Astrocyte (in vitro differentiated cells and primary cell): Measurements from ENCODE around the gene SLC22A5. TPM values are rescaled to one million over a fixed set of nuclear protein-coding genes. Genes with fewer than 3 reads are reported as not detected.

Experiments used
- DNase-seq: peaks from one replicate; pipeline ENCODE4 v3.0.0-alpha.2; 2010; ENCODE audit warnings: low read depth
- FAIRE-seq: peaks from 2 replicates; lab custom pipeline; 2011; peaks lifted over from hg19 to GRCh38; lab: Jason Lieb, UNC
- H2AFZ ChIP-seq: 2 replicates; pipeline ENCODE4 v1.6.0; 2012; ENCODE audit warnings: low read depth, low read length, inconsistent platforms
- H3K27ac ChIP-seq: 2 replicates; pipeline ENCODE4 v1.5.1; 2011; ENCODE audit warnings: low read depth, low read length, inconsistent platforms
- H3K27me3 ChIP-seq: 2 replicates; pipeline ENCODE4 v1.6.0; 2011; ENCODE audit warnings: low read length, inconsistent platforms; ENCODE audit not compliant: insufficient read depth
- H3K36me3 ChIP-seq: 2 replicates; pipeline ENCODE4 v1.5.1; 2011; ENCODE audit warnings: low read length, inconsistent platforms; ENCODE audit not compliant: insufficient read depth
- H3K4me1 ChIP-seq: 2 replicates; pipeline ENCODE4 v1.5.1; 2011; ENCODE audit warnings: low read length, inconsistent platforms; ENCODE audit not compliant: insufficient read depth
- H3K4me2 ChIP-seq: 2 replicates; pipeline ENCODE4 v1.6.0; 2012; ENCODE audit warnings: low read length, inconsistent platforms
- H3K4me3 ChIP-seq: 2 replicates; pipeline ENCODE4 v1.5.1; 2011; ENCODE audit warnings: low read depth, mild to moderate bottlenecking, low read length, inconsistent platforms; ENCODE audit not compliant: insufficient read depth
- H3K79me2 ChIP-seq: 2 replicates; pipeline ENCODE4 v1.6.0; 2012; ENCODE audit warnings: mild to moderate bottlenecking, low read length, inconsistent platforms; ENCODE audit not compliant: insufficient read depth
- H3K9ac ChIP-seq: 2 replicates; pipeline ENCODE4 v1.6.0; 2012; ENCODE audit warnings: mild to moderate bottlenecking, low read length, inconsistent platforms
- H3K9me3 ChIP-seq: 2 replicates; pipeline ENCODE4 v1.5.1; 2012; ENCODE audit warnings: low read depth, mild to moderate bottlenecking, low read length, inconsistent platforms; ENCODE audit not compliant: insufficient read depth
- H4K20me1 ChIP-seq: 2 replicates; pipeline ENCODE4 v1.6.0; 2012; ENCODE audit warnings: low read length, inconsistent platforms; ENCODE audit not compliant: insufficient read depth
- H3K27ac Mint-ChIP-seq: one replicate; pipeline ENCODE4 v1.8.0; 2021; ENCODE audit warnings: mild to moderate bottlenecking, mixed read lengths; ENCODE audit not compliant: unreplicated experiment
- H3K27me3 Mint-ChIP-seq: one replicate; pipeline ENCODE4 v1.8.0; 2021; ENCODE audit warnings: low read depth, mixed read lengths; ENCODE audit not compliant: unreplicated experiment
- H3K36me3 Mint-ChIP-seq: one replicate; pipeline ENCODE4 v1.8.0; 2021; ENCODE audit warnings: low read depth, mixed read lengths; ENCODE audit not compliant: unreplicated experiment
- H3K4me1 Mint-ChIP-seq: one replicate; pipeline ENCODE4 v1.8.0; 2021; ENCODE audit warnings: low read depth, mixed read lengths; ENCODE audit not compliant: unreplicated experiment
- H3K4me3 Mint-ChIP-seq: one replicate; pipeline ENCODE4 v1.8.0; 2021; ENCODE audit warnings: mild to moderate bottlenecking, moderate library complexity, mixed read lengths; ENCODE audit not compliant: unreplicated experiment
- H3K9me3 Mint-ChIP-seq: one replicate; pipeline ENCODE4 v1.8.0; 2021; ENCODE audit warnings: mild to moderate bottlenecking, mixed read lengths; ENCODE audit not compliant: unreplicated experiment
- EZH2 ChIP-seq: IDR thresholded peaks from 2 replicates; pipeline ENCODE4 v1.6.1; 2012; ENCODE audit warnings: mild to moderate bottlenecking, low read length, inconsistent platforms; ENCODE audit not compliant: insufficient read depth
- total RNA-seq: library from RNA; stranded (reverse); gene quantifications from 2 replicates; pipeline ENCODE4 v1.2.1, GENCODE V29; 2021
- TF ChIP-seq, protein P1 (sequence below): IDR thresholded peaks from 2 replicates; pipeline ENCODE4 v1.5.1; 2011; ENCODE audit warnings: low read depth, mild to moderate bottlenecking, inconsistent platforms, low read length, moderate library complexity; ENCODE audit not compliant: insufficient read depth

Gene SLC22A5
- total RNA-seq, 1 donor from 2014 or later, result 8.3 TPM

DNA sequence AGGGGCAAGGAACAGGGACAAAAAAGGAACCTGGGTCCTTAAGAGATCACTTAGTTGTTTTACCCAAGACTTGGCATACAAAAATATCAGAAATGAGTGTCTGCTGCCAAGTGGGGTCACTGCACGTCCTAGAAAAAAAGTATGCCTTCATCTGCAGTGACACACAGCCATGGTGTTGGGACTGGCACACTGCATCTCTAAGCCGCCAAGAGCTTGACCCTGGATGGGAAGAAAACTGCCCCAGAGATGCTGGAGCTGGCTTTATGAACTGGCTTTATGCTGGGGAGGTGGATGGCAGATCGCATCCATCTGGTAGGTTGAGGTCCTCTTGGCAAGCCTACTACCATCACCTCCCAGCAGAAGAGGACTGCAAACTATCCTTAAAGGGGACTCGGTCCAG, 69.4 kb downstream of the SLC22A5 start:
- Histone ChIP-seq H3K9me3 (no peaks in the 10 kb centered on the region), H3K4me2 (peak overlapping the region; percentile 72), H2AFZ (no peak overlapping the region), H3K4me1 (peaks cover 30% of the 10 kb centered on the region), H3K27me3 (no peaks in the 10 kb centered on the region), H3K9ac (peak overlapping the region; percentile 50), H3K36me3 (no peaks in the 10 kb centered on the region), H4K20me1 (no peaks in the 10 kb centered on the region), H3K79me2 (peaks cover 4% of the 10 kb centered on the region), H3K4me3 (no peak overlapping the region), H3K27ac (peak overlapping the region; percentile 59)
- TF ChIP-seq, protein P1, sequence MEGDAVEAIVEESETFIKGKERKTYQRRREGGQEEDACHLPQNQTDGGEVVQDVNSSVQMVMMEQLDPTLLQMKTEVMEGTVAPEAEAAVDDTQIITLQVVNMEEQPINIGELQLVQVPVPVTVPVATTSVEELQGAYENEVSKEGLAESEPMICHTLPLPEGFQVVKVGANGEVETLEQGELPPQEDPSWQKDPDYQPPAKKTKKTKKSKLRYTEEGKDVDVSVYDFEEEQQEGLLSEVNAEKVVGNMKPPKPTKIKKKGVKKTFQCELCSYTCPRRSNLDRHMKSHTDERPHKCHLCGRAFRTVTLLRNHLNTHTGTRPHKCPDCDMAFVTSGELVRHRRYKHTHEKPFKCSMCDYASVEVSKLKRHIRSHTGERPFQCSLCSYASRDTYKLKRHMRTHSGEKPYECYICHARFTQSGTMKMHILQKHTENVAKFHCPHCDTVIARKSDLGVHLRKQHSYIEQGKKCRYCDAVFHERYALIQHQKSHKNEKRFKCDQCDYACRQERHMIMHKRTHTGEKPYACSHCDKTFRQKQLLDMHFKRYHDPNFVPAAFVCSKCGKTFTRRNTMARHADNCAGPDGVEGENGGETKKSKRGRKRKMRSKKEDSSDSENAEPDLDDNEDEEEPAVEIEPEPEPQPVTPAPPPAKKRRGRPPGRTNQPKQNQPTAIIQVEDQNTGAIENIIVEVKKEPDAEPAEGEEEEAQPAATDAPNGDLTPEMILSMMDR, result no peak
- no peak for TF ChIP-seq EZH2
- Mint-ChIP-seq H3K4me1 (peaks cover 62% of the 10 kb centered on the region), H3K27ac (peak overlapping the region; percentile 79), H3K27me3 (no peaks in the 10 kb centered on the region), H3K4me3 (no peak overlapping the region), H3K9me3 (peaks cover 2% of the 10 kb centered on the region), H3K36me3 (peaks cover 4% of the 10 kb centered on the region)
- no peak for DNase-seq
- no peak for FAIRE-seq

DNA sequence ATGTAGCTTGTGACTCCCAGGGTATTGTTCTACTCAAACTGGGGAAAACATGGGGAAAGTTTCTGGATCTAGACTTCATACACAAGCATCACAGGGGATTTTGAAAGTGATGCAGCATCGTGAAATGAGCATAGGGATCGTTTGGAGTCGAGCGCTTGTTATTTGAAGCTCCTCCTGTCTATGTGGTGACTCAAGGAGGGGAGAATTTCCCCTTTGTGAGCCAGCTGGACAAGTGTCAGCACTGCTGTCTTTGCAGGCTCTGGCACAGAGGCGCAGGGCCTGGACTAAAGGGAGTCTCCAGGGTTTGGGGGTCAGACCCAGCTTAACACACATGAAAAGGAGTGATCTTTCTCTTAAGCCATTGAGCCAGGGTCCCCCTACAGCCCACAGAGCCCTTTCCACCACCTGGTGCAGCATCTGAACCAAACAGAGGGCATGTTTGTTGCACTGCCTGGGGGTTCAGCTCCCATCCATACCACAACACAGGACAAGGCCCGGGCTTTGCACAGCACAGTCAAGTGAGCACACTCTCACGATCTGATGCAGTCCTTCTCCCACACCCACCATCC, 70.1 kb downstream of the SLC22A5 start:
- Histone ChIP-seq H3K4me2 (peak overlapping the region; percentile 72), H3K4me1 (peaks cover 30% of the 10 kb centered on the region), H3K4me3 (no peak overlapping the region), H3K36me3 (no peaks in the 10 kb centered on the region), H3K27me3 (no peaks in the 10 kb centered on the region), H3K79me2 (peaks cover 4% of the 10 kb centered on the region), H4K20me1 (no peaks in the 10 kb centered on the region), H3K27ac (peak overlapping the region; percentile 59), H2AFZ (peak overlapping the region; percentile 35), H3K9ac (peak overlapping the region; percentile 50), H3K9me3 (no peaks in the 10 kb centered on the region)
- TF ChIP-seq, protein P1, result no peak
- TF ChIP-seq EZH2, result no peak
- no peaks in the 10 kb centered on the region for H3K27me3 Mint-ChIP-seq
- H3K9me3 Mint-ChIP-seq, result peaks cover 2% of the 10 kb centered on the region
- DNase-seq (peak; percentile 91), FAIRE-seq (peak; percentile 67)
- H3K27ac Mint-ChIP-seq, result peak overlapping the region; percentile 79
- H3K36me3 Mint-ChIP-seq, result peaks cover 5% of the 10 kb centered on the region
- H3K4me3 Mint-ChIP-seq, result no peak overlapping the region
- H3K4me1 Mint-ChIP-seq, result peaks cover 55% of the 10 kb centered on the region

DNA sequence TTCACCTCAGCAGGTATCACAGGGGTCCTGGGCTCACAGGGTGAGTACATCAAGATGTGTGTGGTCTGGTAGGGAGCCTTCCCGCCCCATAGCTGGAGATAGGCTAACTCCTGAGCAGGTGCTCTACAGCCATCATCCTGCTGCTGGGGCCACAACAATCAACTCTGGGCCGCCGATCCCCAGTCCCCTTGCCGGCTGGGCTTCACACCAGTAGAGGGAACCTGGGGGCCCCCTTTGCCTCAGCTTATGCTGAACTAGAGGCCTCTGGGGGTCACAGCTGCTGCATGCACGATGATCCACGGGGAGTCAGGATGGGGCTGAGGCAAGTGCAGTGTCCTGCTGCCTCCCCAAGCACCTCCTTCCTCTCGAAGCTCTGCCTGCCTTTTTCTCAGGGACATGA, 74.6 kb downstream of the SLC22A5 start:
- no peak overlapping the region for H3K27ac ChIP-seq
- TF ChIP-seq, protein P1, result no peak
- TF ChIP-seq EZH2, result no peak
- no peak overlapping the region for H3K4me3 Mint-ChIP-seq
- H3K4me2 ChIP-seq, result no peak overlapping the region
- H2AFZ ChIP-seq, result no peak overlapping the region
- no peak for DNase-seq
- H3K4me1 Mint-ChIP-seq, result peaks cover 20% of the 10 kb centered on the region
- no peak for FAIRE-seq
- H3K4me1 ChIP-seq, result peaks cover 10% of the 10 kb centered on the region
- H3K36me3 ChIP-seq, result no peaks in the 10 kb centered on the region
- no peaks in the 10 kb centered on the region for H4K20me1 ChIP-seq
- no peak overlapping the region for H3K9ac ChIP-seq
- no peaks in the 10 kb centered on the region for H3K79me2 ChIP-seq
- H3K27me3 Mint-ChIP-seq, result no peaks in the 10 kb centered on the region
- H3K27me3 ChIP-seq, result no peaks in the 10 kb centered on the region
- H3K27ac Mint-ChIP-seq, result no peak overlapping the region
- H3K9me3 ChIP-seq, result no peaks in the 10 kb centered on the region
- H3K36me3 Mint-ChIP-seq, result peaks cover 31% of the 10 kb centered on the region
- H3K4me3 ChIP-seq, result no peak overlapping the region
- H3K9me3 Mint-ChIP-seq, result peaks cover 14% of the 10 kb centered on the region
